Ammon's horn (tissue), 1 donor: Measurements from ENCODE around the gene BCL10.

Experiments
- DNase-seq: peaks from one replicate; pipeline ENCODE4 v3.0.0-alpha.2; 2016; ENCODE audit warnings: low spot score

The BCL10 gene

DNA sequence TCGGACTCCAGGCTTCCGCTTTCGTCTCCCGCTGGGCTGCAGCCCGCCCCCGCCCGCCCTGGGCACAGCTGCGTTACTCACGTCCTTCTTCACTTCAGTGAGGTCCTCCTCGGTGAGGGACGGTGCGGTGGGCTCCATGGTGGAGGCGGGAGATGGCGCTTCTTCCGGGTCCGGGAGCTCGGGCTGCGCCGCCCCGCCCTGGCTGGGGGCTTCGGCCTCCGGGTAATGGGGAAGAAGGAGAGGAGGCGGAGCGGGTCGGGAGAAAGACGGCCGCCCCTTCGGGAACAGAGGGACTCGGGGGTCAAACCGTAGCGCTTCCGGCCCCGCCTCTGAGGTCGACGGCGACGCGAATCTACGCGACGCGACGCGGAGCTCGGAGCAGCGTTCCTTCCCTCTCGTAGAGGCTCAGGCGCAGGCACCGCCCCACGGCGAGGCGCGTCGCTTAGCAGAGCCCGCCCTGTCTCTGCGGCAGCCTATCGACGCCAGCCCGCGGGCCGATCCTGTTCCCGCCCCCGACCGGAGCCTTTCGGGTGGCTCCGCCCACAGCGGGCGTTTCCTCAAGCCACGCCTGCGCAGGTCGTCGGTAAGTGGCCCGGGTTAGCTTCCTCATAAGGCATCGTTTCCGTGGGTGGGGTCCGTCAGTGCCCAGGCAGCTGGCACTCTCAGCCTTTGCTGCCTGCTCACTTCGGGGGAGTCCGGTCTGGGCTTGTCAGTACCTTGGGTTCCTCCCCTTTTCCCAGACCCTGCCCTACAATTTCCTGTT, at the start of gene BCL10:
Gene BCL10, minus strand, starts transcription at position 418 of the 763 bp plus-strand sequence. Its CDS starts 280 bp downstream, at position 138.
- peak; percentile 100 for DNase-seq

DNA sequence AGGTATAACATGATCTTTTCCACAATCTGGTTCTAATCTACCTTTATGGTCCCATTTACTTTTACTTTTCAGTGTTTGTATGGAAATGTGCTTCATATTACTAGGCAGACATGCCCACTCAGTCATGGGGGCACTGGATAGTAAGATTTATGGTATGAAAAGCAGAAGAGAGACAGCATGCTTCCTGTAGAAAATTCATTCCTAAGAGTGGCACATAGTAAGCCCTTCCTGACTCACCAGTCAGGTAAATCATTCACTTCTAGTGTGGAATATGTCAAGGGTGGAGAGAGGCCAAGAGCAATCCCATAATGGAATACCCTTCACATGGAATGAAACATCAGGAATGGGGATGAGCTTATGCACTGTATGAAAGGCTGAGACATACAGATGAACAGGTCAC, 49.5 kb upstream of the BCL10 start:
- DNase-seq: no peak

- no peak for DNase-seq
Observed at GRCh38 chr1:85323770-85324169, 47.3 kb upstream of the BCL10 start.

DNA sequence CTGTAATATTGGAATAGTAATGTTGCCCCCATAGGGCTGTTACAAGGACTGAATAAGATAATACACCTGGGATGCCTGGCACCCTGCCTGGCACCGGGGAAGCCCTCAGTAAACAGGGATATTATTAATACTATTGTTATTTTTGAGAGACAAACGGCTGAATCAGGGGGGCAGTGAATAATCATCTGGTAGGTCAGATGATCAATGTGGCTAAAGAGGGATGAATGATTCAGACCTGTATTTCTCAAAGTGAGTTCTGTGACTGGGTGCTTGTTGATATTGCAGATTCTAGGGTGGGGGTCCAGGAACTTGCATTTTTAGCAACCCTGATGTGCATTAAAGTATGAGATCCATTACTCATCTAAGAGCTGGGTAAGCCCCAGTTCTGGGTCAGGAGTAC, 46.2 kb upstream of the BCL10 start:
- no peak for DNase-seq

DNA sequence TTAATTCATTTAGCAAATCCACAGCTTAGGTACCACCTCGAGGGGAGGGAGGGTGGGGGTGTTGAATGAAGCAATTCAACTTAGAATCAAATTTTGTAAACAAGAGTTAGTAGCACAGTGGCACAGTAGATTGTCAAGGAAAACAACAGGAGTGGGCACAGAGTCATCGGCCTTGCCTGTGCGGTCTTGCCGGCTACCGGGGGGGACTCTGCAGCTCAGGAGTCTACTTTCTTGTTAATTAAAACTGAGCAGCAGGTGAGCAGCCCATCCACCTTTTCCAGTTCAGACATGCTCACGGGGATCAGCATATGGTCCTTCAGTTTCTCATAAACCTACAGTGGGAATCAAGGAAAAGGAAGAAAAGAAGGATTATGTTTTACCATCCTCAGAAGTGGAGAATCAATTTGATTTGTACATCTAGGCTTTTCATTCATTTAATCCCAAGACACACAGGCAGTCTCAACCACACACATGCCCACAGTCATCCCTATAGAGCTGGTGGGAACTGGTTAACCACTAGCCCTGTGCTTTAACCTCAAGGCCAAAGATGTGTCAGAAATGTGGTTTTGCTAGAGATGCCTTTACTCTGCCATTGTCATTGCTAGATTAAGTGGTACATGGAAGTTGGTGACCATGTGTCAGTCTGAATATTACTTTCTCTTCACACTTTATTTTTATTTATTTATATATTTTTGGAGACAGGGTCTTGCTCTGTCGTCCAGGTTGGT, 45.0 kb upstream of the BCL10 start:
- no peak for DNase-seq

DNA sequence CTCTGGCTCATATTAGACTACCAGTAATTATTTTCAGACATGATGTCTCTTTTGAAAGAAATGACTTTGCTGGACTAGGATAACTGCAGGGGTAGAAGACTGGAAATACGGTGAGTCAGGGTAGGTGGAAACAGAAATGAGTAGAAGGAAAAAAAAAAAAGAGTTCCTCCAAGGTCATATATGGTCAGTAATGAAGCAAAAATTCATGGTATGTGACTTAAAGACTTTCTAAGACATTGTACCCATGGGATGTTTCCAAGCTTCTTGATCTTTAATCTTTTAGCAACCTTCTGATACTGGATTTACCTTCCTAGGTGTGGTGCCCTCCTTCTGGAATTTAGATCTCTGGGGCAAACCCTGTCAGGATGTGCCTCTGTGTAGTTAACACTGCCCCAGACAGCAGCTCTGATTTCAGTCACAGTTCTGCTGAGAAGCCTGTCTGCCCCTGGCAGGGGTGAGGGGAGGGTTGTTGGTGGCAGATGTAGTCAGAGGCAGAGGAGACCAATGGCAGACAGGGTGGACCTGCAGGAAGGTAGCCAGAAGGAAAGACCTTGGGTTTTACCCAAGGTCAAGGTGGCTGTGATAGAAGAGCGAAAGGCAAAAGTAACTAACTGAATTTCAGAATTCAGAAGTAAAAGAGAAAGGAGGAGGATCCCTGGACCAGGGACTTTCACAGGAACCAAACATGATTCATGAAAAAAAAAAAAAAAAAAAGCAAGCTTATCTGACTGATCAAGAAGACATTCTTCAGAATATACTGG, 44.1 kb upstream of the BCL10 start:
- no peak for DNase-seq

DNA sequence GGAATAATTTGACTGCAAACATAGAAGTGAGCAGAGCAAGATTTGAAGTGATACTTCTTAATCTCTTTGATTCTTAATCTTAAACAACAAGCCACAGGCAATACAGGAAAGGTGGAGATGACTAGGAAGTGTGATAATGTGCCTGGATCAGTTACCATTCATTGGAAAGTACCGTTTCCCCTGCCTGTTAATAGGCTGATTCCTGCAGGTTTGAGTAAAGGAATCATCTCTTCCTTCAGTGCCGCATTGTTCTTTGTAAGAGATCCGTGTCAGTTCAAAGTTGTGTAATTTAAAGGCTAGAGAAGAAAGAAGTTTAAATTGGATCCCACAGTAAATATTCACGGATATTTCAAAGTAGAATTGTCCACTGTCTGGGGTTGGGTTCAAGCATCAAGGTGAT, 43.5 kb upstream of the BCL10 start:
- no peak for DNase-seq

GRCh38 chr1:85319491-85319890, 43.1 kb upstream of the BCL10 start:
- DNase-seq: no peak

- DNase-seq: no peak
Observed at GRCh38 chr1:85318217-85318616, 41.8 kb upstream of the BCL10 start.

DNA sequence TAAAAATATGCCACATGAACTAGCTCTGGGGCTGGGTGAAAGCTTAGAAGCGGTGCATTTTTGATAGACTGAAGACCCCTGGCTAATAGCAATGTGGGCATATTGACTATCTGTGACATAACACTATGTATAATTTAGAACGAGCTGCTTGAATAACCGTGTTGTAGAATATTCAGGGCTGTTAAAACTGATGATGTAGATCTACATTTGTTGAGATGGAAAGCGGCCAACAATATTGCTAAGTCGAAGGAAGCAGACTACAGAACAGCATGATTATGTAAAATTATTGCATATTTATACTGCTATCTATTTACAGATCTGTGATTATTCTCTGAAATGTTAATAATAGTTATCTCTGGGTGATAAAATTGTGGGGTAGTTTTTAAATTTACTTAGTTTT, 41.1 kb upstream of the BCL10 start:
- DNase-seq: no peak

DNA sequence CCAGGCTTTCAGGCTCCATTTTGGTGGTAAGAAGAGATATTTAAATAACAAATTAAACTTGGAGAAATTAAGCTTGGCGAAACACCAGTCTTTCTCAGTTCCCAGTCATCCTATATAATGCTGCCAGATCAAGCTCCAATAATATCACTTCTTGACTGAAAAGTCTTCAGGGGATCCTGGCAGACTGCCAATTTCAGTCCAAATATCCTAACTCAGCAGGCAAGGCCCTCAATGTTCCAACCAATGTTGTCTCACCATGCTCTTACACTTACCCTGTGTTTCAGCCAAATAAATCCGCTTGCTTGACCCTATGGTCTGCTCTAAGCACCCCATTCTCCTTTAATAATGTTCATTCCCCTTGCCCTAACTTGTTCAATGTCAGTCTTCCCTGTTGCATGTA, 39.9 kb upstream of the BCL10 start:
- DNase-seq: no peak

GRCh38 chr1:85315789-85316188, 39.4 kb upstream of the BCL10 start:
- DNase-seq: no peak

DNA sequence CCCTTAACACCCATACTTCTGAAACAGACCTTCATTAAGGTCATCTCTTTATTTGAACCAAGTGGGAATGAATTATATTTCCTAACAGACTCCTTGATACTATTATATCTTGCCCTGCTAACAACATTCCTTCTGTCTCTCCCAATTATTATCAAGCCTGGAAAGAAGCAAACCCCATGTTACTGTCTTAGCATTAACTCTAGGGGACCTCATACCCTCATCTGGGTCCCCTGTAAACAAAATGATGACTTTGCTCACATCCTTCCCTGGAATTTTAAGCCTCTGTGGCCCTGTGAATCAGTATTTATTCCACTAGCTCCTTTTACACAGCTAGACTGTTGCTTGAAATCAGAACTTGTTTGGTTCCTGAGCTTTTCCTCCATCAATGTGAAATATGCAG, 38.3 kb upstream of the BCL10 start:
- DNase-seq: no peak

- no peak for DNase-seq
Observed at GRCh38 chr1:85313888-85314696, 37.7 kb upstream of the BCL10 start.

DNA sequence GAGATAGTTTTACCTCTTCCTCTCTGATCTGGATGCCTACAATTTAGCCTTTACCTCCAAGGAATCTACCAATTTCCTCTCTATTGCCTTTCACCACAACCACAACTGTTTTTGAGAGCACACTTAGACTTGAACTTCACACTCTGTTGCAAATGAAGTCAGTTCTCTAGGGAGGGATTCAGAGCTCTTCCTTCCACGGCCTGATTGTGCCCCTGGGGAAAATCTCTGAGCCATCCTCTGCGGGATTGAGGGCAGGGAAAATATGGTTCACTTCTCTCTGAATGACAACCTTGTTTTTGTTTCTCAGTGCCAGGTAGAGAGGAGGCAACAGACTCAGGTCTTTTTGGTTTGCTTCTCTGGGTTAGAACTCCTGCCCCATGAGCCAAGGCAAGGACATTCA, 35.4 kb upstream of the BCL10 start:
- DNase-seq: no peak

GRCh38 chr1:85308833-85309350, 32.5 kb upstream of the BCL10 start:
- no peak for DNase-seq

- peak; percentile 88 for DNase-seq
Observed at GRCh38 chr1:85307987-85308832, 31.8 kb upstream of the BCL10 start.

DNA sequence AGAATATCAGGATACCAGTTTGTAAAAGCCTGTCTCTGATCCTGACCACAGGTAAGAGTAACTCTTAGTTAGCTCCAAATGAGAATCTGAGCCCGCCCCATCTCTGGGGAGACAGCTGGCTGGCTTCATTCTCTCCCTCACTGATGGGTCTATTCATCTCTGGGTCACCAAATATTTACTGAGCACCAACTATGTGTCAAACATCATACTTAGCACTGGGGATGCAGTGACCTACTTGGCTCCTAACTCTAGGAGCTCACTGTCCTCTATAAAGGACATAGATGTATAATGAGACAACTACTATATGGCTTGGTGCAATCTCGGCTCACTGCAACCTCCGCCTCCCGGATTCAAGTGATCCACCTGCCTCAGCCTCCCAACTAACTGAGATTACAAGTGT, 29.8 kb upstream of the BCL10 start:
- DNase-seq: no peak

GRCh38 chr1:85303440-85304162, 27.2 kb upstream of the BCL10 start:
- DNase-seq: no peak

- no peak for DNase-seq
Observed at GRCh38 chr1:85300140-85300539, 23.7 kb upstream of the BCL10 start.
